ENCODE measurements around the gene FAH. TPM values are rescaled to one million over a fixed set of nuclear protein-coding genes. Genes with fewer than 3 reads are reported as not detected.

Gene FAH
- polyA plus RNA-seq, 1 experiment, result 53.0 TPM

- no peak for DNase-seq (ENCODE audit: low read depth, low spot score)
- Histone ChIP-seq H3K4me3 (ENCODE audit: low read depth, low read length) (no peak overlapping the region), H3K27me3 (ENCODE audit: control insufficient read depth, insufficient read depth, low read length) (no peaks in the 10 kb centered on the region), H3K9me3 (ENCODE audit: control insufficient read depth, insufficient read depth, low read length) (no peaks in the 10 kb centered on the region), H3K27ac (ENCODE audit: low read depth, low read length) (no peak overlapping the region)
- TF ChIP-seq, protein P1, sequence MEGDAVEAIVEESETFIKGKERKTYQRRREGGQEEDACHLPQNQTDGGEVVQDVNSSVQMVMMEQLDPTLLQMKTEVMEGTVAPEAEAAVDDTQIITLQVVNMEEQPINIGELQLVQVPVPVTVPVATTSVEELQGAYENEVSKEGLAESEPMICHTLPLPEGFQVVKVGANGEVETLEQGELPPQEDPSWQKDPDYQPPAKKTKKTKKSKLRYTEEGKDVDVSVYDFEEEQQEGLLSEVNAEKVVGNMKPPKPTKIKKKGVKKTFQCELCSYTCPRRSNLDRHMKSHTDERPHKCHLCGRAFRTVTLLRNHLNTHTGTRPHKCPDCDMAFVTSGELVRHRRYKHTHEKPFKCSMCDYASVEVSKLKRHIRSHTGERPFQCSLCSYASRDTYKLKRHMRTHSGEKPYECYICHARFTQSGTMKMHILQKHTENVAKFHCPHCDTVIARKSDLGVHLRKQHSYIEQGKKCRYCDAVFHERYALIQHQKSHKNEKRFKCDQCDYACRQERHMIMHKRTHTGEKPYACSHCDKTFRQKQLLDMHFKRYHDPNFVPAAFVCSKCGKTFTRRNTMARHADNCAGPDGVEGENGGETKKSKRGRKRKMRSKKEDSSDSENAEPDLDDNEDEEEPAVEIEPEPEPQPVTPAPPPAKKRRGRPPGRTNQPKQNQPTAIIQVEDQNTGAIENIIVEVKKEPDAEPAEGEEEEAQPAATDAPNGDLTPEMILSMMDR (IDR thresholded peaks at IDR 0.05; ENCODE audit: low read depth, low read length), result no peak
- ChIA-PET CTCF (interaction anchor here (0.6 kb wide), 1 partner anchor 56 kb away, joined by 3 read pairs; no protein-coding TSS in a partner anchor), POLR2A (no interaction called here)
Measured at GRCh38 chr15:80168421-80168820, 15.6 kb downstream of the FAH start.

DNA sequence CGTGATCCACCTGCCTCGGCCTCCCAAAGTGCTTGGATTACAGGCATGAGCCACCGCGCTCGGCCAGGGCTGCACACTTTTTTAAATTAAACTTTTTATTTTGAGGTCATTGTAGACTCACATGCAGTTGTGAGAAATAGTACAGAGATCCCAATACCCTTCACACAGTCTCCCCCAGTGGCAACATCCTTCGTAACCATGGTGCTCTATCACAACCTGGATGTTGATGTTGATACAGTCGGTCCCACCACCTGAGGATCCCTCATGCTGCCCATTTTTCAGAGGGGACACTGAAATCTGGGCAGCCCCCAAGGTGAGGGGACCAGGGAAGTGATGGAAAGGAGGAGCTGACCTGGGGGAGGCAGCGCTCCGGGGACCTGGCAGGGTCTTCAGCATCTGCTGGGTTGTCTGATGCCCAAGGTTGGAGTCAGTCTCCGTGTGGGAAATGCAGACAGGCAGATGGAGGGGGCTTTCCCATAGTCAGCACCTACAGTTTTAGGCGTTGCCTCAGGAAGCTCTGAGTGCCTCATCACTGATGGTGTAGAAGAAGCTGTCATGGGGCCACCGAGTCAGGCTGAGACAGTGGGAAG, 17.1 kb downstream of the FAH start:
- no peak for DNase-seq (ENCODE audit: low read depth, low spot score)
- CTCF ChIA-PET, result no interaction called here
- POLR2A ChIA-PET, result no interaction called here
- Histone ChIP-seq H3K27me3 (ENCODE audit: control insufficient read depth, insufficient read depth, low read length) (no peaks in the 10 kb centered on the region), H3K27ac (ENCODE audit: low read depth, low read length) (no peak overlapping the region), H3K9me3 (ENCODE audit: control insufficient read depth, insufficient read depth, low read length) (no peaks in the 10 kb centered on the region), H3K4me3 (ENCODE audit: low read depth, low read length) (no peak overlapping the region)
- TF ChIP-seq, protein P1 (IDR thresholded peaks at IDR 0.05; ENCODE audit: low read depth, low read length), result no peak

GRCh38 chr15:80170596-80170995, 17.8 kb downstream of the FAH start:
- TF ChIP-seq, protein P1 (IDR thresholded peaks at IDR 0.05; ENCODE audit: low read depth, low read length), result no peak
- ChIA-PET CTCF (no interaction called here), POLR2A (no interaction called here)
- Histone ChIP-seq H3K9me3 (ENCODE audit: control insufficient read depth, insufficient read depth, low read length) (no peaks in the 10 kb centered on the region; the same call in 1 of the 2 replicates), H3K27ac (ENCODE audit: low read depth, low read length) (no peak overlapping the region), H3K27me3 (ENCODE audit: control insufficient read depth, insufficient read depth, low read length) (no peaks in the 10 kb centered on the region), H3K4me3 (ENCODE audit: low read depth, low read length) (no peak overlapping the region)
- DNase-seq (ENCODE audit: low read depth, low spot score), result no peak

DNA sequence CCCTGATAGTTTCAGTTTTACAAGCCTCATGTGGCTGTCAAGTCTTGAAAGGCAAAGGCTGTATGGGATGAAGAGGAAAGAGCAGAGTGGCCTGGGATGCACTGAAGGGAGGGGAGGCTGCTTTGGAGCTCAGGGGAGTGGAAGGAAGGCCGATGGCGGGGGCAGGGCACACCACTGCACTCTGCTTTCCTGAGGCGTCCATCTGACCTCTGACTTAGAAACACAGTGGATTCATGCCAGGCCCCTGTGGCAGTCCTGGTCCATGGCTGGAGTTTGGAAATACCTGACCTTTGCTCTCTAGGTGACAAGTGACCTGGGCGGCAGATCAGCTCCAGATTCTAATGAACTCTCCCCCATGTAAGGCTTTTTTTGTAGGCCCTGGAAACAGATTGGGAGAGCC, 19.0 kb downstream of the FAH start:
- H3K27ac ChIP-seq (ENCODE audit: low read depth, low read length), result no peak overlapping the region
- CTCF ChIA-PET, result interaction anchor here (0.6 to 1.1 kb wide), 2 partner anchors 10 to 95 kb away, joined by 3 read pairs; no protein-coding TSS in a partner anchor
- POLR2A ChIA-PET, result no interaction called here
- TF ChIP-seq, protein P1 (IDR thresholded peaks at IDR 0.05; ENCODE audit: low read depth, low read length), result no peak
- peaks cover 1% of the 10 kb centered on the region for H3K9me3 ChIP-seq (ENCODE audit: control insufficient read depth, insufficient read depth, low read length)
- H3K4me3 ChIP-seq (ENCODE audit: low read depth, low read length), result no peak overlapping the region
- no peak for DNase-seq (ENCODE audit: low read depth, low spot score)
- H3K27me3 ChIP-seq (ENCODE audit: control insufficient read depth, insufficient read depth, low read length), result no peaks in the 10 kb centered on the region

DNA sequence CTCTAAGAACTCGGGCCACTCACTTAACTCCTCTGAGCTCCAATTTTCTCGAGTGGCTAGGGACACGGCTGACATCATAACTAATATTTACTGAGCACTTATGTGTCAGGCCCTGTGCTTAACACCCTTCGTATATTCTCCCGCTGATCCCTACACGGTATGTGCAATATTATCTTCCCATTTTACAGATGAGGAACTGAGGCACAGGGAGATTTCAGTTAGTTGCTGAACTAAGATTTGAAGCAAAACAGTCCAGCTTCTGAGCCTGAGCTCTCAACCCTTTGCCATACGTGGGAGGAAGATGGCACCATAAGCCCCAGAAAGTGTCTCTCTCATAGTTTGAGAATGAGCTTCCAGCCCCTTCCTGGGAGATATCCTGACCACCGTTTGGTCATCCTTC, 19.6 kb downstream of the FAH start:
- no peak overlapping the region for H3K4me3 ChIP-seq (ENCODE audit: low read depth, low read length)
- H3K27me3 ChIP-seq (ENCODE audit: control insufficient read depth, insufficient read depth, low read length), result no peaks in the 10 kb centered on the region
- TF ChIP-seq, protein P1 (IDR thresholded peaks at IDR 0.05; ENCODE audit: low read depth, low read length), result no peak
- DNase-seq (ENCODE audit: low read depth, low spot score), result no peak
- no peak overlapping the region for H3K27ac ChIP-seq (ENCODE audit: low read depth, low read length)
- H3K9me3 ChIP-seq (ENCODE audit: control insufficient read depth, insufficient read depth, low read length), result peaks cover 6% of the 10 kb centered on the region
- CTCF ChIA-PET, result interaction anchor here (0.6 to 1.7 kb wide), 4 partner anchors 8 to 96 kb away, joined by 3 to 8 read pairs (median 3); no protein-coding TSS in a partner anchor
- POLR2A ChIA-PET, result no interaction called here

Measured in AG04450 (cell line).